Sigmoid colon (tissue), 7 donors: ENCODE measurements around the gene LDLRAD1. TPM values are rescaled to one million over a fixed set of nuclear protein-coding genes. Genes with fewer than 3 reads are reported as not detected.

Experiments used
- DNase-seq: peaks from one replicate; pipeline ENCODE4 v3.0.0-alpha.2; 2019
- H3K27ac ChIP-seq, 4 donors: fragments of 200-600 bp; sonication (generic); one replicate each; pipeline ENCODE4 v1.5.1; 2016 to 2019; ENCODE audit warnings: mild to moderate bottlenecking in 1 of 4
- H3K27me3 ChIP-seq, 3 donors: fragments of 200-600 bp; sonication (generic); one replicate each; pipeline ENCODE4 v1.5.1; 2019; ENCODE audit warnings: mild to moderate bottlenecking in 1 of 3
- H3K36me3 ChIP-seq, 4 donors: fragments of 200-600 bp; sonication (generic); one replicate each; pipeline ENCODE4 v1.5.1; 2016 to 2019
- H3K4me1 ChIP-seq, 4 donors: fragments of 200-600 bp; sonication (generic); one replicate each; pipeline ENCODE4 v1.5.1; 2017 to 2019
- H3K4me3 ChIP-seq, 4 donors: fragments of 200-600 bp; sonication (generic); one replicate each; pipeline ENCODE4 v1.5.1; 2017 to 2019; ENCODE audit warnings: mild to moderate bottlenecking in 2 of 4, moderate library complexity in 1 of 4
- H3K9me3 ChIP-seq, 4 donors: fragments of 200-600 bp in 3 of 4; sonication (generic) in 3 of 4; one replicate each; pipeline versions ENCODE4 v1.5.1 to v1.6.1; 2013 to 2019
- CTCF ChIP-seq, 4 experiments: fragments of 450-650 bp in 3 of 4; fragments of 200-600 bp in 1 of 4; IDR thresholded peaks; one replicate each; pipeline ENCODE4 v1.5.1; 2016 to 2019; ENCODE audit warnings: antibody characterized with exemption in 4 of 4, mild to moderate bottlenecking in 3 of 4, moderate library complexity in 2 of 4
- EP300 ChIP-seq, 4 donors: sonication (generic); formaldehyde crosslinking; IDR thresholded peaks; one replicate each; pipeline ENCODE4 v1.6.1; 2017; ENCODE audit warnings: antibody characterized with exemption in 4 of 4
- POLR2A ChIP-seq, 2 donors: fragments of 450-650 bp; IDR thresholded peaks; one replicate each; pipeline ENCODE4 v1.6.1; 2016; ENCODE audit warnings: antibody characterized with exemption in 2 of 2, mild to moderate bottlenecking in 2 of 2, moderate library complexity in 2 of 2
- POLR2AphosphoS5 ChIP-seq, 4 donors: sonication (generic); formaldehyde crosslinking; IDR thresholded peaks; one replicate each; pipeline ENCODE4 v1.6.1; 2017; ENCODE audit warnings: antibody characterized with exemption in 4 of 4
- WGBS, 2 donors: extraction: QIAGEN DNeasy Blood & Tissue Kit; methylation state at CpG; one replicate each; pipeline ENCODE4 v1.1.7; 2013; 5-methylcytosine and 5-hydroxymethylcytosine counted together
- intact Hi-C: fragments of 100-400 bp; cut with DNase I; formaldehyde crosslinking; loops from one replicate; pipeline ENCODE4 v1.15.1; 2023
- polyA plus RNA-seq, 3 donors: library from polyadenylated mRNA; stranded (reverse); fragments of 200-250 nt; gene quantifications; one replicate each; pipeline ENCODE4 v1.2.3, GENCODE V29; 2013
- total RNA-seq, 4 donors: library from RNA; depleted of rRNA; stranded (reverse); fragments of >200 nt; gene quantifications; one replicate each; pipeline ENCODE4 v1.1.0, GENCODE V29; 2016
- donor health status: healthy with polysubstance abuse.
- donor health status: Bipolar disorder and iron deficiency.
- donor health status: healthy.

LDLRAD1 gene
- total and polyA plus RNA-seq, 7 donors: not detected

GRCh38 chr1:54016343-54017282 lies 1.4 kb downstream of the LDLRAD1 start:
- Histone ChIP-seq H3K27ac (no peak overlapping the region), H3K27me3 (peaks cover 0 to 12% (median 0%) of the 10 kb centered on the region in 3 donors), H3K4me1 (no peaks in the 10 kb centered on the region), H3K9me3 (no peaks in the 10 kb centered on the region), H3K36me3 (no peaks in the 10 kb centered on the region), H3K4me3 (no peak overlapping the region)
- TF ChIP-seq CTCF (IDR thresholded peaks at IDR 0.05) (no peak), POLR2AphosphoS5 (IDR thresholded peaks at IDR 0.05) (no peak), EP300 (IDR thresholded peaks at IDR 0.05) (no peak), POLR2A (IDR thresholded peaks at IDR 0.05) (no peak)
- WGBS, 2 donors: 37 to 67% methylated on average over 8 of the region's 8 CpGs
- intact Hi-C loops: no loop called here
- DNase-seq: no peak

GRCh38 chr1:54014009-54014629 lies 3.9 kb downstream of the LDLRAD1 start:
- Histone ChIP-seq H3K27me3 (peaks cover 0 to 12% (median 0%) of the 10 kb centered on the region in 3 donors), H3K9me3 (no peaks in the 10 kb centered on the region), H3K27ac (no peak overlapping the region), H3K4me3 (no peak overlapping the region), H3K36me3 (no peaks in the 10 kb centered on the region), H3K4me1 (no peaks in the 10 kb centered on the region)
- intact Hi-C loops: no loop called here
- TF ChIP-seq EP300 (IDR thresholded peaks at IDR 0.05): no peak
- TF ChIP-seq POLR2A (IDR thresholded peaks at IDR 0.05): no peak
- TF ChIP-seq CTCF (IDR thresholded peaks at IDR 0.05): no peak
- no peak for TF ChIP-seq POLR2AphosphoS5 (IDR thresholded peaks at IDR 0.05)
- 73 to 77% methylated on average over 17 of the region's 17 CpGs for WGBS, 2 donors
- DNase-seq: no peak

GRCh38 chr1:54013393-54014008 lies 4.5 kb downstream of the LDLRAD1 start:
- TF ChIP-seq EP300 (IDR thresholded peaks at IDR 0.05) (no peak), CTCF (IDR thresholded peaks at IDR 0.05) (no peak), POLR2AphosphoS5 (IDR thresholded peaks at IDR 0.05) (no peak), POLR2A (IDR thresholded peaks at IDR 0.05) (no peak)

GRCh38 chr1:54012863-54013262 lies 5.1 kb downstream of the LDLRAD1 start:
- intact Hi-C loops: no loop called here
- H3K27ac ChIP-seq: no peak overlapping the region
- H3K9me3 ChIP-seq: no peaks in the 10 kb centered on the region
- H3K4me1 ChIP-seq: no peaks in the 10 kb centered on the region
- TF ChIP-seq CTCF (IDR thresholded peaks at IDR 0.05) (no peak), EP300 (IDR thresholded peaks at IDR 0.05) (no peak), POLR2AphosphoS5 (IDR thresholded peaks at IDR 0.05) (no peak), POLR2A (IDR thresholded peaks at IDR 0.05) (no peak)
- H3K4me3 ChIP-seq: no peak overlapping the region
- peaks cover 0 to 12% (median 0%) of the 10 kb centered on the region in 3 donors for H3K27me3 ChIP-seq
- WGBS, 2 donors: 89 to 91% methylated on average over 8 of the region's 8 CpGs
- DNase-seq: no peak
- no peaks in the 10 kb centered on the region for H3K36me3 ChIP-seq

More at GRCh38 chr1:54013393-54014008, 4.5 kb downstream of the LDLRAD1 start:
- DNase-seq: no peak
- Histone ChIP-seq H3K27ac (no peak overlapping the region), H3K27me3 (peaks cover 0 to 12% (median 0%) of the 10 kb centered on the region in 3 donors), H3K4me1 (no peaks in the 10 kb centered on the region), H3K4me3 (no peak overlapping the region), H3K36me3 (no peaks in the 10 kb centered on the region), H3K9me3 (no peaks in the 10 kb centered on the region)
- intact Hi-C loops: no loop called here
- 81 to 83% methylated on average over 8 of the region's 8 CpGs for WGBS, 2 donors
